ENCODE data around the gene RNF32. TPM values are rescaled to one million over a fixed set of nuclear protein-coding genes. Genes with fewer than 3 reads are reported as not detected.
"Not testable (repeated sequence)": the region's sequence is repeated elsewhere in the genome, so short reads cannot be mapped to it uniquely, and the experiment has no call there.

The RNF32 gene
- total RNA-seq, 1 donor from 2014 or later = 2.2 TPM

- DNase-seq = no peak
These were observed 25.9 kb upstream of the RNF32 start for GRCh38 chr7:156614434-156615264.

GRCh38 chr7:156616269-156617202 is 24.0 kb upstream of the RNF32 start:
- DNase-seq = no peak

- DNase-seq = no peak
These were observed 23.4 kb upstream of the RNF32 start for GRCh38 chr7:156617215-156617614.

- no peak for DNase-seq
These were observed 22.3 kb upstream of the RNF32 start for GRCh38 chr7:156618078-156618779.

- DNase-seq = no peak
These were observed 21.7 kb upstream of the RNF32 start for GRCh38 chr7:156618780-156619367.

GRCh38 chr7:156619488-156620290 is 20.9 kb upstream of the RNF32 start:
- not testable (repeated sequence) for DNase-seq

GRCh38 chr7:156620291-156620675 is 20.3 kb upstream of the RNF32 start:
- DNase-seq = no peak

GRCh38 chr7:156621652-156622051 is 18.9 kb upstream of the RNF32 start:
- DNase-seq = no peak

GRCh38 chr7:156625580-156625979 is 15.0 kb upstream of the RNF32 start:
- no peak for DNase-seq

GRCh38 chr7:156626220-156626895 is 14.2 kb upstream of the RNF32 start:
- no peak for DNase-seq

GRCh38 chr7:156628562-156628961 is 12.0 kb upstream of the RNF32 start:
- no peak for DNase-seq

- no peak for DNase-seq
These were observed 10.7 kb upstream of the RNF32 start for GRCh38 chr7:156629873-156630272.

GRCh38 chr7:156634117-156634516 is 6.5 kb upstream of the RNF32 start:
- DNase-seq = no peak

GRCh38 chr7:156635529-156636385 is 4.8 kb upstream of the RNF32 start:
- DNase-seq = no peak

- DNase-seq = not testable (repeated sequence)
These were observed 3.5 kb upstream of the RNF32 start for GRCh38 chr7:156637093-156637492.

GRCh38 chr7:156638443-156639077 is 2.0 kb upstream of the RNF32 start:
- no peak for DNase-seq

GRCh38 chr7:156639426-156640256 is 933 bp upstream of the RNF32 start:
- no peak for DNase-seq

GRCh38 chr7:156640949-156641485 is 443 bp downstream of the RNF32 start:
- DNase-seq = no peak
